ENCODE data around the gene SPON1.

GRCh38 chr11:13939961-13940906 is 22.3 kb upstream of the SPON1 start:
- TF ChIP-seq CTCF (IDR thresholded peaks at IDR 0.05) (no peak), SMAD4 (CRISPR knock-in tag; IDR thresholded peaks at IDR 0.05) (no peak), ARID4B (CRISPR knock-in tag; IDR thresholded peaks at IDR 0.05; ENCODE audit: borderline replicate concordance) (no peak), ZBTB21 (CRISPR knock-in tag; IDR thresholded peaks at IDR 0.05; ENCODE audit: borderline replicate concordance) (no peak), FOXP1 (CRISPR knock-in tag; IDR thresholded peaks at IDR 0.05; ENCODE audit: borderline replicate concordance) (no peak), ATF3 (CRISPR knock-in tag; conservative IDR thresholded peaks at IDR 0.05) (no peak), IRF2 (CRISPR knock-in tag; IDR thresholded peaks at IDR 0.05; ENCODE audit: borderline replicate concordance, low read depth) (no peak), ESRRA (CRISPR knock-in tag; IDR thresholded peaks at IDR 0.05; ENCODE audit: borderline replicate concordance) (no peak), SP1 (CRISPR knock-in tag; conservative IDR thresholded peaks at IDR 0.05) (no peak), SOX15 (CRISPR knock-in tag; IDR thresholded peaks at IDR 0.05) (no peak), AFF4 (CRISPR knock-in tag; IDR thresholded peaks at IDR 0.05; ENCODE audit: borderline replicate concordance) (no peak), ATF2 (CRISPR knock-in tag; IDR thresholded peaks at IDR 0.05; ENCODE audit: borderline replicate concordance, low read depth) (no peak), ZBTB43 (CRISPR knock-in tag; IDR thresholded peaks at IDR 0.05) (no peak)
